RWPE1 (cell line): ENCODE results near the gene STK35.
A peak's percentile ranks its signal among the peaks of the same experiment; 100 is the strongest.

ENCODE experiments used
- CTCF ChIA-PET: fragments of 350-600 bp; sonication (Branson Sonifier 250); formaldehyde crosslinking; extraction: SDS; loops from one replicate; lab custom pipeline; 2021; lab: Yijun Ruan, JAX
- POLR2A ChIA-PET: fragments of 400-600 bp; formaldehyde crosslinking; extraction: SDS; loops from one replicate; lab custom pipeline; 2020; ENCODE audit warnings: antibody characterized with exemption; ENCODE audit not compliant: low non-redundant PET; lab: Yijun Ruan, JAX
- DNase-seq: peaks from one replicate; pipeline ENCODE4 v3.0.0; 2012; ENCODE audit warnings: low spot score
- H3K27ac ChIP-seq: fragments of 450-650 bp; 2 replicates; pipeline ENCODE4 v1.5.1; 2017
- CTCF ChIP-seq: fragments of 450-650 bp; conservative IDR thresholded peaks from 2 replicates; pipeline ENCODE4 v1.5.1; 2017; ENCODE audit warnings: low read depth, mild to moderate bottlenecking

STK35 gene

GRCh38 chr20:2103461-2104153 is 2.0 kb downstream of the STK35 start:
- ChIA-PET CTCF (interaction anchor here (0.5 to 1.1 kb wide), 3 partner anchors 10 to 349 kb away, joined by 3 to 4 read pairs (median 3); no protein-coding TSS in a partner anchor), POLR2A (interaction anchor here (0.7 to 1.3 kb wide), 3 partner anchors 15 to 69 kb away, joined by 3 read pairs; no protein-coding TSS in a partner anchor)
- no peak for TF ChIP-seq CTCF
- peak overlapping the region; percentile 99 for H3K27ac ChIP-seq
- DNase-seq, result no peak

GRCh38 chr20:2104236-2104635 is 2.6 kb downstream of the STK35 start:
- no peak for DNase-seq
- no peak overlapping the region for H3K27ac ChIP-seq
- TF ChIP-seq CTCF, result no peak
- ChIA-PET POLR2A (interaction anchor here (1.3 kb wide), 1 partner anchor 47 kb away, joined by 3 read pairs; no protein-coding TSS in a partner anchor), CTCF (interaction anchor here (0.5 kb wide), 1 partner anchor 125 kb away, joined by 4 read pairs; no protein-coding TSS in a partner anchor)

GRCh38 chr20:2108498-2108897 is 6.9 kb downstream of the STK35 start:
- CTCF ChIA-PET, result interaction anchor here (0.9 to 1.6 kb wide), 3 partner anchors 64 to 781 kb away, joined by 3 to 5 read pairs (median 5); no protein-coding TSS in a partner anchor
- H3K27ac ChIP-seq, result peak overlapping the region; percentile 59
- no peak for DNase-seq
- no peak for TF ChIP-seq CTCF
- POLR2A ChIA-PET, result no interaction called here

GRCh38 chr20:2108987-2109386 is 7.4 kb downstream of the STK35 start:
- ChIA-PET POLR2A (no interaction called here), CTCF (interaction anchor here (0.9 to 1.6 kb wide), 2 partner anchors 63 to 64 kb away, joined by 3 to 5 read pairs; no protein-coding TSS in a partner anchor)
- TF ChIP-seq CTCF, result no peak
- DNase-seq, result peak; percentile 90
- H3K27ac ChIP-seq, result peak overlapping the region; percentile 59; the same call in 1 of the 2 replicates

GRCh38 chr20:2109425-2110210 is 8.0 kb downstream of the STK35 start:
- ChIA-PET CTCF (interaction anchor here (0.9 to 1.6 kb wide), 2 partner anchors 63 to 64 kb away, joined by 3 to 5 read pairs; no protein-coding TSS in a partner anchor), POLR2A (no interaction called here)
- no peak for DNase-seq
- TF ChIP-seq CTCF, result no peak
- peak overlapping the region; percentile 59 for H3K27ac ChIP-seq

- ChIA-PET CTCF (interaction anchor here (0.7 to 0.8 kb wide), 3 partner anchors 11 to 715 kb away, joined by 3 to 5 read pairs (median 4); no protein-coding TSS in a partner anchor), POLR2A (no interaction called here)
- DNase-seq, result no peak
- no peak for TF ChIP-seq CTCF
- H3K27ac ChIP-seq, result no peak overlapping the region
These were observed 11.3 kb downstream of the STK35 start for GRCh38 chr20:2112910-2113309.
